ENCODE data around the gene STOML1. TPM values are rescaled to one million over a fixed set of nuclear protein-coding genes. Genes with fewer than 3 reads are reported as not detected.

STOML1 gene
- polyA plus RNA-seq, 1 donor from 2014 or later: 49.5 TPM

GRCh38 chr15:74034206-74034755 is 42.2 kb upstream of the STOML1 start:
- Histone ChIP-seq H2AFZ (ENCODE audit: low read depth, low read length) (no peak overlapping the region), H3K9me3 (ENCODE audit: low read length) (no peaks in the 10 kb centered on the region), H3K27me3 (ENCODE audit: insufficient read depth, low read depth, low read length) (no peaks in the 10 kb centered on the region), H3K4me2 (ENCODE audit: low read length) (no peak overlapping the region), H3K79me2 (replicated peaks; ENCODE audit: insufficient read depth, low read length) (no peaks in the 10 kb centered on the region), H3K9me2 (ENCODE audit: insufficient read depth, low read length) (no peaks in the 10 kb centered on the region), H3K4me3 (ENCODE audit: low read length) (no peak overlapping the region), H3K36me3 (ENCODE audit: insufficient read depth, low read length) (no peaks in the 10 kb centered on the region), H3K9ac (ENCODE audit: low read length) (no peak overlapping the region), H4K20me1 (ENCODE audit: insufficient read depth) (no peaks in the 10 kb centered on the region), H3F3A (ENCODE audit: insufficient read depth, low read length, poor library complexity, severe bottlenecking) (no peaks in the 10 kb centered on the region), H3K27ac (ENCODE audit: low read length) (no peak overlapping the region)
- TF ChIP-seq SMC3 (conservative IDR thresholded peaks at IDR 0.05; ENCODE audit: poor library complexity) (no peak), EZH2 (IDR thresholded peaks at IDR 0.05; ENCODE audit: borderline replicate concordance, insufficient read depth, low read length, poor library complexity, severe bottlenecking) (no peak), POLR2AphosphoS5 (IDR thresholded peaks at IDR 0.05) (no peak), EP300 (conservative IDR thresholded peaks at IDR 0.05; ENCODE audit: poor library complexity, severe bottlenecking) (no peak), MXI1 (conservative IDR thresholded peaks at IDR 0.05; ENCODE audit: poor library complexity, severe bottlenecking) (no peak), TAF1 (IDR thresholded peaks at IDR 0.05; ENCODE audit: low read depth) (no peak), RAD21 (conservative IDR thresholded peaks at IDR 0.05) (no peak)
- TF ChIP-seq, protein P1, sequence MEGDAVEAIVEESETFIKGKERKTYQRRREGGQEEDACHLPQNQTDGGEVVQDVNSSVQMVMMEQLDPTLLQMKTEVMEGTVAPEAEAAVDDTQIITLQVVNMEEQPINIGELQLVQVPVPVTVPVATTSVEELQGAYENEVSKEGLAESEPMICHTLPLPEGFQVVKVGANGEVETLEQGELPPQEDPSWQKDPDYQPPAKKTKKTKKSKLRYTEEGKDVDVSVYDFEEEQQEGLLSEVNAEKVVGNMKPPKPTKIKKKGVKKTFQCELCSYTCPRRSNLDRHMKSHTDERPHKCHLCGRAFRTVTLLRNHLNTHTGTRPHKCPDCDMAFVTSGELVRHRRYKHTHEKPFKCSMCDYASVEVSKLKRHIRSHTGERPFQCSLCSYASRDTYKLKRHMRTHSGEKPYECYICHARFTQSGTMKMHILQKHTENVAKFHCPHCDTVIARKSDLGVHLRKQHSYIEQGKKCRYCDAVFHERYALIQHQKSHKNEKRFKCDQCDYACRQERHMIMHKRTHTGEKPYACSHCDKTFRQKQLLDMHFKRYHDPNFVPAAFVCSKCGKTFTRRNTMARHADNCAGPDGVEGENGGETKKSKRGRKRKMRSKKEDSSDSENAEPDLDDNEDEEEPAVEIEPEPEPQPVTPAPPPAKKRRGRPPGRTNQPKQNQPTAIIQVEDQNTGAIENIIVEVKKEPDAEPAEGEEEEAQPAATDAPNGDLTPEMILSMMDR (IDR thresholded peaks at IDR 0.05; ENCODE audit: poor library complexity, severe bottlenecking): no peak
- TF ChIP-seq, protein P2, sequence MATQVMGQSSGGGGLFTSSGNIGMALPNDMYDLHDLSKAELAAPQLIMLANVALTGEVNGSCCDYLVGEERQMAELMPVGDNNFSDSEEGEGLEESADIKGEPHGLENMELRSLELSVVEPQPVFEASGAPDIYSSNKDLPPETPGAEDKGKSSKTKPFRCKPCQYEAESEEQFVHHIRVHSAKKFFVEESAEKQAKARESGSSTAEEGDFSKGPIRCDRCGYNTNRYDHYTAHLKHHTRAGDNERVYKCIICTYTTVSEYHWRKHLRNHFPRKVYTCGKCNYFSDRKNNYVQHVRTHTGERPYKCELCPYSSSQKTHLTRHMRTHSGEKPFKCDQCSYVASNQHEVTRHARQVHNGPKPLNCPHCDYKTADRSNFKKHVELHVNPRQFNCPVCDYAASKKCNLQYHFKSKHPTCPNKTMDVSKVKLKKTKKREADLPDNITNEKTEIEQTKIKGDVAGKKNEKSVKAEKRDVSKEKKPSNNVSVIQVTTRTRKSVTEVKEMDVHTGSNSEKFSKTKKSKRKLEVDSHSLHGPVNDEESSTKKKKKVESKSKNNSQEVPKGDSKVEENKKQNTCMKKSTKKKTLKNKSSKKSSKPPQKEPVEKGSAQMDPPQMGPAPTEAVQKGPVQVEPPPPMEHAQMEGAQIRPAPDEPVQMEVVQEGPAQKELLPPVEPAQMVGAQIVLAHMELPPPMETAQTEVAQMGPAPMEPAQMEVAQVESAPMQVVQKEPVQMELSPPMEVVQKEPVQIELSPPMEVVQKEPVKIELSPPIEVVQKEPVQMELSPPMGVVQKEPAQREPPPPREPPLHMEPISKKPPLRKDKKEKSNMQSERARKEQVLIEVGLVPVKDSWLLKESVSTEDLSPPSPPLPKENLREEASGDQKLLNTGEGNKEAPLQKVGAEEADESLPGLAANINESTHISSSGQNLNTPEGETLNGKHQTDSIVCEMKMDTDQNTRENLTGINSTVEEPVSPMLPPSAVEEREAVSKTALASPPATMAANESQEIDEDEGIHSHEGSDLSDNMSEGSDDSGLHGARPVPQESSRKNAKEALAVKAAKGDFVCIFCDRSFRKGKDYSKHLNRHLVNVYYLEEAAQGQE (IDR thresholded peaks at IDR 0.05; ENCODE audit: borderline replicate concordance): no peak

DNA sequence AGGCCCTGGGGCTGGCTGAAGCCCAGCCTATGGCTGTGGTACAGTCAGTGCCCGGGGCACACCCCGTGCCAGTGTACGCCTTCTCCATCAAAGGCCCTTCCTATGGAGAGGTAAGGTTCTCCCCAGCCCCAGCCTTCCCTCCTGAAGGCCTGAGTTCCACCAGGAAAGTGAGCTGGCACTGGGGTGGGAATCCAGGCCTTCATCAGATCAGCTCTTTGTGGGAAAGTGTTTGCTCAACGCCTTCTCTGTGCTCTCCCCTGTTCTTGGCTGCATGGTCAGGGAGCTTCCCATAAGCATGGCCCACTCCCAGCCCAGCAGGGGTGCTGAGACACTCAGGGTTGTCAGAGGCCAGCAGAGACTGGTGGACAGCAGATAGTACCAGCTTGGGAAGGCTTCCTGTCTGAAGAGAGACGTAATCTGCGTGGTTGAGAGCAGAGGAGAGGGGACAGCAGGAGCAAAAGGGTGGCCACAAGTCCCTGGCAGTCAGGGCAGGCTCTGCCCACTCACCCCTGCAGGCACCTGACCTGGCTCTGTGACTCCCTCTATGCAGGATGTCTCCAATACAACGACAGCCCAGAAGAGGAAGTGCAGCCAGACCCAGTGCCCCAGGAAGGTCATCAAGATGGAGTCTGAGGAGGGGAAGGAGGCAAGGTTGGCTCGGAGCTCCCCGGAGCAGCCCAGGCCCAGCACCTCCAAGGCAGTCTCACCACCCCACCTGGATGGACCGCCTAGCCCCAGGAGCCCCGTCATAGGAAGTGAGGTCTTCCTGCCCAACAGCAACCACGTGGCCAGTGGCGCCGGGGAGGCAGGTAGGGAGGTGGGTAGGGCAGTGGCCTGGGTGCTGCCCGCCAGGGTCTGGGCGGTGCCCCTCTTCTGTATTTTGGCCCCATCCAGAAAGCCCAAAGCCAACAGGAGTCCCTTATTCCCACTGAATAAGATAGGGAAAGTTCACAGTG is 40.8 kb upstream of the STOML1 start:
- no peaks in the 10 kb centered on the region for H3F3A ChIP-seq (ENCODE audit: insufficient read depth, low read length, poor library complexity, severe bottlenecking)
- no peak overlapping the region for H2AFZ ChIP-seq (ENCODE audit: low read depth, low read length)
- no peak overlapping the region for H3K4me2 ChIP-seq (ENCODE audit: low read length)
- H4K20me1 ChIP-seq (ENCODE audit: insufficient read depth): no peaks in the 10 kb centered on the region
- no peaks in the 10 kb centered on the region for H3K27me3 ChIP-seq (ENCODE audit: insufficient read depth, low read depth, low read length)
- H3K36me3 ChIP-seq (ENCODE audit: insufficient read depth, low read length): no peaks in the 10 kb centered on the region
- H3K79me2 ChIP-seq (replicated peaks; ENCODE audit: insufficient read depth, low read length): no peaks in the 10 kb centered on the region
- H3K9me3 ChIP-seq (ENCODE audit: low read length): no peaks in the 10 kb centered on the region
- H3K27ac ChIP-seq (ENCODE audit: low read length): no peak overlapping the region
- H3K9me2 ChIP-seq (ENCODE audit: insufficient read depth, low read length): no peaks in the 10 kb centered on the region
- no peak overlapping the region for H3K9ac ChIP-seq (ENCODE audit: low read length)
- TF ChIP-seq EP300 (conservative IDR thresholded peaks at IDR 0.05; ENCODE audit: poor library complexity, severe bottlenecking) (no peak), TAF1 (IDR thresholded peaks at IDR 0.05; ENCODE audit: low read depth) (no peak), MXI1 (conservative IDR thresholded peaks at IDR 0.05; ENCODE audit: poor library complexity, severe bottlenecking) (no peak), POLR2AphosphoS5 (IDR thresholded peaks at IDR 0.05) (no peak)
- TF ChIP-seq, protein P1 (IDR thresholded peaks at IDR 0.05; ENCODE audit: poor library complexity, severe bottlenecking): no peak
- no peak overlapping the region for H3K4me3 ChIP-seq (ENCODE audit: low read length)

Measured in neural cell (in vitro differentiated cells).